Vagina (tissue), 2 donors: Measurements from ENCODE around the gene CAV2. TPM values are rescaled to one million over a fixed set of nuclear protein-coding genes. Genes with fewer than 3 reads are reported as not detected.

ENCODE experiments used
- DNase-seq, 2 donors: peaks; one replicate each; pipeline ENCODE4 v3.0.0-alpha.2; 2017; ENCODE audit errors: extremely low spot score in 2 of 2
- H3K27ac ChIP-seq: fragments of 200-600 bp; sonication (generic); one replicate; pipeline ENCODE4 v1.5.1; 2019
- H3K27me3 ChIP-seq: fragments of 200-600 bp; sonication (generic); one replicate; pipeline ENCODE4 v1.5.1; 2019
- H3K36me3 ChIP-seq, 2 donors: fragments of 200-600 bp; sonication (generic); one replicate each; pipeline ENCODE4 v1.5.1; 2017 to 2019
- H3K4me1 ChIP-seq: fragments of 200-600 bp; sonication (generic); one replicate; pipeline ENCODE4 v1.5.1; 2019
- H3K4me3 ChIP-seq, 2 donors: fragments of 200-600 bp; sonication (generic); 1 replicate in 1 of 2; 2 replicates in 1 of 2; pipeline ENCODE4 v1.5.1; 2016 to 2019
- H3K9me3 ChIP-seq: fragments of 200-600 bp; sonication (generic); one replicate; pipeline ENCODE4 v1.5.1; 2019
- CTCF ChIP-seq, 3 experiments: fragments of 450-650 bp in 2 of 3; fragments of 200-600 bp in 1 of 3; sonication (generic) in 1 of 3; IDR thresholded peaks; one replicate each; pipeline ENCODE4 v1.5.1; 2017 to 2019; ENCODE audit warnings: antibody characterized with exemption in 3 of 3, mild to moderate bottlenecking in 2 of 3, moderate library complexity in 2 of 3
- POLR2A ChIP-seq, 2 donors: fragments of 450-650 bp; IDR thresholded peaks; one replicate each; pipeline ENCODE4 v1.6.1; 2017; ENCODE audit warnings: antibody characterized with exemption in 2 of 2, mild to moderate bottlenecking in 2 of 2, moderate library complexity in 2 of 2
- POLR2AphosphoS5 ChIP-seq, 2 donors: sonication (generic); formaldehyde crosslinking; IDR thresholded peaks; one replicate each; pipeline ENCODE4 v1.9.0; 2017; ENCODE audit warnings: antibody characterized with exemption in 2 of 2, mild to moderate bottlenecking in 2 of 2, low read depth in 1 of 2; ENCODE audit not compliant: insufficient read depth in 1 of 2
- intact Hi-C: fragments of 100-400 bp; cut with DNase I; formaldehyde crosslinking; loops from one replicate; pipeline ENCODE4 v1.15.1; 2023
- total RNA-seq: library from RNA; depleted of rRNA; stranded (reverse); fragments of >200 nt; gene quantifications from one replicate; pipeline ENCODE4 v1.2.3, GENCODE V29; 2016

The CAV2 gene
- total RNA-seq, 1 donor from 2014 or later = 42.5 TPM

GRCh38 chr7:116539879-116540278, 40.3 kb downstream of the CAV2 start:
- H3K36me3 ChIP-seq = peaks cover 0 to 13% of the 10 kb centered on the region in 2 donors
- no peak for TF ChIP-seq POLR2A (IDR thresholded peaks at IDR 0.05)
- no peak for TF ChIP-seq CTCF (IDR thresholded peaks at IDR 0.05)
- TF ChIP-seq POLR2AphosphoS5 (IDR thresholded peaks at IDR 0.05; ENCODE audit: insufficient read depth in 1 of 2, low read depth in 1 of 2) = no peak
- peaks cover 85% of the 10 kb centered on the region for H3K4me1 ChIP-seq
- H3K27me3 ChIP-seq = no peaks in the 10 kb centered on the region
- H3K9me3 ChIP-seq = no peaks in the 10 kb centered on the region
- intact Hi-C loops = no loop called here
- DNase-seq = no peak
- no peak overlapping the region for H3K4me3 ChIP-seq
- no peak overlapping the region for H3K27ac ChIP-seq

GRCh38 chr7:116540743-116541142, 41.2 kb downstream of the CAV2 start:
- no peak for TF ChIP-seq CTCF (IDR thresholded peaks at IDR 0.05)
- TF ChIP-seq POLR2AphosphoS5 (IDR thresholded peaks at IDR 0.05; ENCODE audit: insufficient read depth in 1 of 2, low read depth in 1 of 2) = no peak
- no peak for TF ChIP-seq POLR2A (IDR thresholded peaks at IDR 0.05)
- Histone ChIP-seq H3K4me1 (peaks cover 80% of the 10 kb centered on the region), H3K36me3 (peaks cover 0 to 16% of the 10 kb centered on the region in 2 donors), H3K27me3 (no peaks in the 10 kb centered on the region), H3K9me3 (no peaks in the 10 kb centered on the region), H3K27ac (no peak overlapping the region), H3K4me3 (no peak overlapping the region)
- intact Hi-C loops = no loop called here
- DNase-seq = no peak

- peak overlapping the region; percentile 38 for H3K27ac ChIP-seq
- H3K4me1 ChIP-seq = peaks cover 79% of the 10 kb centered on the region
- peaks cover 0 to 14% of the 10 kb centered on the region in 2 donors for H3K36me3 ChIP-seq
- no peaks in the 10 kb centered on the region for H3K9me3 ChIP-seq
- H3K27me3 ChIP-seq = no peaks in the 10 kb centered on the region
- DNase-seq = no peak
- no peak for TF ChIP-seq POLR2A (IDR thresholded peaks at IDR 0.05)
- no peak overlapping the region for H3K4me3 ChIP-seq
- intact Hi-C loops = no loop called here
Observed at GRCh38 chr7:116541951-116542350, 42.4 kb downstream of the CAV2 start.

GRCh38 chr7:116542618-116543017, 43.1 kb downstream of the CAV2 start:
- Histone ChIP-seq H3K27ac (peak overlapping the region; percentile 38), H3K36me3 (peaks cover 0 to 14% of the 10 kb centered on the region in 2 donors), H3K9me3 (no peaks in the 10 kb centered on the region), H3K27me3 (no peaks in the 10 kb centered on the region), H3K4me3 (no peak overlapping the region), H3K4me1 (peaks cover 79% of the 10 kb centered on the region)
- intact Hi-C loops = no loop called here
- no peak for DNase-seq
- no peak for TF ChIP-seq POLR2AphosphoS5 (IDR thresholded peaks at IDR 0.05; ENCODE audit: insufficient read depth in 1 of 2, low read depth in 1 of 2)
- no peak for TF ChIP-seq POLR2A (IDR thresholded peaks at IDR 0.05)
- TF ChIP-seq CTCF (IDR thresholded peaks at IDR 0.05) = no peak

GRCh38 chr7:116543664-116544063, 44.1 kb downstream of the CAV2 start:
- Histone ChIP-seq H3K4me1 (peaks cover 80% of the 10 kb centered on the region), H3K36me3 (peaks cover 0 to 12% of the 10 kb centered on the region in 2 donors)
- intact Hi-C loops = no loop called here

More at GRCh38 chr7:116543664-116544063, 44.1 kb downstream of the CAV2 start:
- no peak overlapping the region for H3K4me3 ChIP-seq
- H3K27ac ChIP-seq = peak overlapping the region; percentile 25
- no peak for DNase-seq
- H3K27me3 ChIP-seq = no peaks in the 10 kb centered on the region
- TF ChIP-seq CTCF (IDR thresholded peaks at IDR 0.05) = no peak
- no peak for TF ChIP-seq POLR2A (IDR thresholded peaks at IDR 0.05)
- no peak for TF ChIP-seq POLR2AphosphoS5 (IDR thresholded peaks at IDR 0.05; ENCODE audit: insufficient read depth in 1 of 2, low read depth in 1 of 2)
- no peaks in the 10 kb centered on the region for H3K9me3 ChIP-seq
